Body of pancreas (tissue), 4 donors: Measurements from ENCODE around the gene PPP1CA.

Experiments used
- CTCF ChIP-seq, 7 experiments: fragments of 450-650 bp in 4 of 7; fragments of 200-600 bp in 3 of 7; sonication (generic) in 3 of 7; IDR thresholded peaks; one replicate each; pipeline ENCODE4 v1.5.1; 2016 to 2019; ENCODE audit warnings: antibody characterized with exemption in 7 of 7
- POLR2A ChIP-seq, 3 donors: fragments of 450-650 bp; IDR thresholded peaks; one replicate each; pipeline ENCODE4 v1.6.1; 2016; ENCODE audit warnings: antibody characterized with exemption in 3 of 3, mild to moderate bottlenecking in 2 of 3

DNA sequence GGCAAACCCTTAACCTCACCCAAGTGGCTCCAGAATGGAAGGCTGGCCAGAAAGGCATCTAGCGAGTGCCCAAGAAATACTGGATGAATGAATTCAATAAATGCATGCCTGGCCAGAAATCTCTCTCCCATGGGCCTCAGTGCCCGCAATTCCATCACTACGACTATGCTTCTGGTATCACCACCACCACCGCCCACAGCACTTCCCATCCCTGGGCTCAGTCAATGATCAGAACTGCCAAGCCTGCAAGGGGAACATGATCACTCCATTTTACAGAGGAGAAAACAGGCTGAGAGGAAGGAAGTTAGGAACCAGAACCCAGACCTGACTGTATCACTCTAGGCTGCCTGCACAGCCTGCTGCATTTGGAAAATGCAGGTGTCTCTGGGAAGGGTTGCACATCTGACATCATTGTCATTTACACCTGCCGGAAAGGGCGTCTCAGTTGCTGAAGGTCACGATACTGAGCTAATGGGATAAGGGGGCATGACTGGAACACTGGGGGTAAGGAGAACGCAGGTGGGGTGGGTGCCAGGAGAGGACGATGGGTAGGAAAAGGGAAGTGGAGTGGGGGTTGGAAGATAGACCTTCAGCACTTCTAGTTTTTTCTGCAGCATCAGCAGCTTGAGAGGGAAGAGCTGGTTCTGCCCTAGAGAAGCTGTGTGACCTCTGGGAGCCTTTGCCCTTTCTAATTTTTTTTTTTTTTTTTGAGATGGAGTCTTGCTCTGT, 47.6 kb upstream of the PPP1CA start:
- TF ChIP-seq CTCF (IDR thresholded peaks at IDR 0.05) (no peak), POLR2A (IDR thresholded peaks at IDR 0.05) (no peak)
